ENCODE data around the gene INPPL1. TPM values are rescaled to one million over a fixed set of nuclear protein-coding genes. Genes with fewer than 3 reads are reported as not detected.

The INPPL1 gene
- total and polyA plus RNA-seq, 2 donors (not counting 3 experiments of a cell fraction or from before 2014, with no cell fraction given), result 125 to 184 TPM

- no peaks in the 10 kb centered on the region for H3K36me3 ChIP-seq (ENCODE audit: control insufficient read depth in 2 of 2, extremely low read depth in 1 of 2, insufficient read depth in 2 of 2, low read length in 2 of 2)
- intact Hi-C loops (cut with micrococcal nuclease) (no loop called here), dilution Hi-C loops (cut with MboI; ENCODE audit: extremely low pct_ligation_motif_present, low sequenced_read_pairs) (no loop called here)
- BruUV-seq (replicated peaks), result no TSS peak
- peaks cover 0 to 1% of the 10 kb centered on the region in 2 experiments for H3K27me3 ChIP-seq (ENCODE audit: control insufficient read depth in 2 of 2, insufficient read depth in 2 of 2, low read length in 2 of 2)
- no peak overlapping the region for H3K4me3 ChIP-seq (replicated peaks in 1 of 3; ENCODE audit: insufficient read depth in 1 of 3, low read depth in 1 of 3, low read length in 3 of 3)
- no peak overlapping the region for H3K4me2 ChIP-seq (ENCODE audit: insufficient read depth, low read length)
- no peak for DNase-seq (ENCODE audit: low read depth, low spot score)
- no peak overlapping the region for H3K27ac ChIP-seq (ENCODE audit: insufficient read depth, low read depth, low read length)
- TF ChIP-seq FOS (IDR thresholded peaks at IDR 0.05; ENCODE audit: borderline replicate concordance, insufficient read depth, low read length), result no peak
- TF ChIP-seq CTCF (IDR thresholded peaks at IDR 0.05; ENCODE audit: extremely low read depth in 1 of 2, insufficient read depth in 1 of 2, low read depth in 1 of 2, low read length in 2 of 2), result no peak
- no peak for TF ChIP-seq JUN (IDR thresholded peaks at IDR 0.05; ENCODE audit: borderline replicate concordance, insufficient read depth, insufficient read length, low read depth)
- TF ChIP-seq MAX (IDR thresholded peaks at IDR 0.05; ENCODE audit: insufficient read depth, insufficient read length), result no peak
- no peak for TF ChIP-seq GATA2 (IDR thresholded peaks at IDR 0.05; ENCODE audit: insufficient read depth, insufficient read length, low read depth, low read length)
- TF ChIP-seq MYC (IDR thresholded peaks at IDR 0.05; ENCODE audit: low read depth, low read length), result no peak
- TF ChIP-seq EZH2 (IDR thresholded peaks at IDR 0.05; ENCODE audit: borderline replicate concordance, low read depth, low read length, severe bottlenecking), result no peak
- H4K20me1 ChIP-seq (replicated peaks; ENCODE audit: control insufficient read depth, extremely low read depth, insufficient read depth, low read length), result no peaks in the 10 kb centered on the region
- POLR2A ChIA-PET, result no interaction called here
- CTCF ChIA-PET, result interaction anchor here (0.8 to 1.6 kb wide), 2 partner anchors 165 to 220 kb away, joined by 3 to 5 read pairs; no protein-coding TSS in a partner anchor
- no peak overlapping the region for H2AFZ ChIP-seq (ENCODE audit: low read depth, low read length)
- no peaks in the 10 kb centered on the region for H3K79me2 ChIP-seq (ENCODE audit: control insufficient read depth, insufficient read depth, low read length)
- no peak for FAIRE-seq
- no peaks in the 10 kb centered on the region for H3K4me1 ChIP-seq (ENCODE audit: control insufficient read depth, extremely low read depth, insufficient read depth, low read length)
- H3K9me1 ChIP-seq (replicated peaks; ENCODE audit: control insufficient read depth, extremely low read depth, insufficient read depth, low read length), result no peaks in the 10 kb centered on the region
- no peaks in the 10 kb centered on the region for H3K9me3 ChIP-seq (replicated peaks; ENCODE audit: control insufficient read depth, insufficient read depth, low read length)
- H3K9ac ChIP-seq (replicated peaks; ENCODE audit: extremely low read depth, insufficient read depth, low read length), result no peak overlapping the region
Measured at GRCh38 chr11:72190631-72191071, 33.9 kb upstream of the INPPL1 start.

Measured in endothelial cell of umbilical vein (primary cell).